Activated T-helper 2 cell treated with anti-CD3 and anti-CD28 coated beads, Interferon-gamma antibody, Interleukin-2, Interleukin-4, amounts not matched to agents 10 μg/mL and 5 μg/mL and 100 μg/mL, durations not matched to agents 14 hours and 24 hours and 36 hours (primary cell): ENCODE results near the gene POLR1B. TPM values are rescaled to one million over a fixed set of nuclear protein-coding genes. Genes with fewer than 3 reads are reported as not detected.
A peak's percentile ranks its signal among the peaks of the same experiment; 100 is the strongest.
"Not testable (repeated sequence)": the region's sequence is repeated elsewhere in the genome, so short reads cannot be mapped to it uniquely, and the experiment has no call there.

Experiments
- DNase-seq: peaks from one replicate; pipeline ENCODE4 v3.0.0; 2021; ENCODE audit warnings: low spot score
- H3K27ac Mint-ChIP-seq: one replicate; pipeline ENCODE4 v1.8.0; 2021; ENCODE audit warnings: mixed read lengths
- H3K27me3 Mint-ChIP-seq: one replicate; pipeline ENCODE4 v1.8.0; 2021; ENCODE audit warnings: low read depth, mixed read lengths
- H3K36me3 Mint-ChIP-seq: one replicate; pipeline ENCODE4 v1.8.0; 2021; ENCODE audit warnings: low read depth, mixed read lengths
- H3K4me1 Mint-ChIP-seq: one replicate; pipeline ENCODE4 v1.8.0; 2021; ENCODE audit warnings: low read depth, mixed read lengths
- H3K4me3 Mint-ChIP-seq: one replicate; pipeline ENCODE4 v1.8.0; 2021; ENCODE audit warnings: low read depth, mild to moderate bottlenecking, moderate library complexity, mixed read lengths
- H3K9me3 Mint-ChIP-seq: one replicate; pipeline ENCODE4 v1.8.0; 2021; ENCODE audit warnings: mixed read lengths
- intact Hi-C: fragments of 100-400 bp; cut with micrococcal nuclease; formaldehyde crosslinking; loops from one replicate; pipeline ENCODE4 v1.15.1; 2023
- total RNA-seq: library from RNA; stranded (reverse); gene quantifications from 2 replicates; pipeline ENCODE4 v1.2.3, GENCODE V29; 2022

POLR1B gene
- total RNA-seq = 58.0 and 68.2 TPM in 2 replicates

GRCh38 chr2:112542123-112542983, at the start of gene POLR1B:
Gene POLR1B (plus strand): TSS chr2:112542465. CDS start chr2:112542495, 30 bp downstream.
- Mint-ChIP-seq H3K27me3 (no peaks in the 10 kb centered on the region), H3K36me3 (peaks cover 16% of the 10 kb centered on the region), H3K27ac (no peak within 1 kb of the TSS), H3K4me1 (peaks cover 12% of the 10 kb centered on the region), H3K4me3 (no peak within 1 kb of the TSS), H3K9me3 (no peaks in the 10 kb centered on the region)
- peak; percentile 78 for DNase-seq
- intact Hi-C loops = loop anchor here (1.0 to 5.0 kb wide), 3 partner anchors 42 to 285 kb away; partner anchors contain the start of genes CHCHD5 and ZC3H8

- Mint-ChIP-seq H3K4me3 (no peak overlapping the region), H3K4me1 (peaks cover 3% of the 10 kb centered on the region), H3K27me3 (no peaks in the 10 kb centered on the region), H3K27ac (no peak overlapping the region), H3K9me3 (no peaks in the 10 kb centered on the region), H3K36me3 (peaks cover 11% of the 10 kb centered on the region)
- intact Hi-C loops = no loop called here
- no peak for DNase-seq
Measured at GRCh38 chr2:112493048-112493447, 49.2 kb upstream of the POLR1B start.

GRCh38 chr2:112493858-112494648, 48.2 kb upstream of the POLR1B start:
- Mint-ChIP-seq H3K36me3 (peaks cover 10% of the 10 kb centered on the region), H3K27ac (no peak overlapping the region), H3K4me1 (peaks cover 3% of the 10 kb centered on the region), H3K9me3 (no peaks in the 10 kb centered on the region), H3K27me3 (no peaks in the 10 kb centered on the region), H3K4me3 (no peak overlapping the region)
- no peak for DNase-seq
- intact Hi-C loops = no loop called here

GRCh38 chr2:112494828-112495227, 47.4 kb upstream of the POLR1B start:
- H3K9me3 Mint-ChIP-seq = no peaks in the 10 kb centered on the region
- DNase-seq = no peak
- intact Hi-C loops = no loop called here
- H3K27ac Mint-ChIP-seq = no peak overlapping the region
- H3K36me3 Mint-ChIP-seq = peaks cover 7% of the 10 kb centered on the region
- no peak overlapping the region for H3K4me3 Mint-ChIP-seq
- peaks cover under 1% of the 10 kb centered on the region for H3K4me1 Mint-ChIP-seq
- H3K27me3 Mint-ChIP-seq = no peaks in the 10 kb centered on the region

- H3K27me3 Mint-ChIP-seq, DNase-seq, H3K4me1 Mint-ChIP-seq, H3K9me3 Mint-ChIP-seq, intact Hi-C loops, H3K36me3 Mint-ChIP-seq, H3K4me3 Mint-ChIP-seq, H3K27ac Mint-ChIP-seq: not testable (repeated sequence)
Measured at GRCh38 chr2:112495878-112496277, 46.4 kb upstream of the POLR1B start.

GRCh38 chr2:112500850-112501484, 41.3 kb upstream of the POLR1B start:
- Mint-ChIP-seq H3K36me3 (peaks cover 18% of the 10 kb centered on the region), H3K27ac (peak overlapping the region; percentile 17)
- intact Hi-C loops, H3K27me3 Mint-ChIP-seq, H3K9me3 Mint-ChIP-seq, H3K4me1 Mint-ChIP-seq, H3K4me3 Mint-ChIP-seq: not testable (repeated sequence)
- DNase-seq = peak; percentile 26

- H3K4me1 Mint-ChIP-seq, intact Hi-C loops, H3K9me3 Mint-ChIP-seq, H3K4me3 Mint-ChIP-seq, DNase-seq, H3K27me3 Mint-ChIP-seq, H3K27ac Mint-ChIP-seq: not testable (repeated sequence)
- peaks cover 19% of the 10 kb centered on the region for H3K36me3 Mint-ChIP-seq
Measured at GRCh38 chr2:112509239-112509998, 32.8 kb upstream of the POLR1B start.

GRCh38 chr2:112516801-112517200, 25.5 kb upstream of the POLR1B start:
- intact Hi-C loops = no loop called here
- Mint-ChIP-seq H3K27me3 (no peaks in the 10 kb centered on the region), H3K27ac (no peak overlapping the region), H3K4me3 (no peak overlapping the region), H3K36me3 (peaks cover 56% of the 10 kb centered on the region), H3K9me3 (peaks cover 11% of the 10 kb centered on the region), H3K4me1 (no peaks in the 10 kb centered on the region)
- no peak for DNase-seq

- Mint-ChIP-seq H3K4me3 (no peak overlapping the region), H3K9me3 (peaks cover 11% of the 10 kb centered on the region), H3K27me3 (no peaks in the 10 kb centered on the region), H3K36me3 (peaks cover 69% of the 10 kb centered on the region), H3K27ac (no peak overlapping the region), H3K4me1 (no peaks in the 10 kb centered on the region)
- intact Hi-C loops = no loop called here
- no peak for DNase-seq
Measured at GRCh38 chr2:112518807-112519206, 23.5 kb upstream of the POLR1B start.

- no peak overlapping the region for H3K27ac Mint-ChIP-seq
- H3K4me3 Mint-ChIP-seq = no peak overlapping the region
- peaks cover 70% of the 10 kb centered on the region for H3K36me3 Mint-ChIP-seq
- no peak for DNase-seq
- H3K4me1 Mint-ChIP-seq = no peaks in the 10 kb centered on the region
- H3K27me3 Mint-ChIP-seq = no peaks in the 10 kb centered on the region
- intact Hi-C loops = no loop called here
- peaks cover 9% of the 10 kb centered on the region for H3K9me3 Mint-ChIP-seq
Measured at GRCh38 chr2:112519506-112519905, 22.8 kb upstream of the POLR1B start.

GRCh38 chr2:112520234-112520783, 22.0 kb upstream of the POLR1B start:
- DNase-seq = no peak
- Mint-ChIP-seq H3K27ac (no peak overlapping the region), H3K4me3 (no peak overlapping the region), H3K27me3 (no peaks in the 10 kb centered on the region), H3K4me1 (no peaks in the 10 kb centered on the region), H3K9me3 (peaks cover under 1% of the 10 kb centered on the region), H3K36me3 (peaks cover 70% of the 10 kb centered on the region)
- intact Hi-C loops = no loop called here

- H3K4me3 Mint-ChIP-seq = no peak overlapping the region
- intact Hi-C loops = no loop called here
- no peaks in the 10 kb centered on the region for H3K4me1 Mint-ChIP-seq
- no peak for DNase-seq
- H3K36me3 Mint-ChIP-seq = peaks cover 82% of the 10 kb centered on the region
- no peaks in the 10 kb centered on the region for H3K9me3 Mint-ChIP-seq
- H3K27me3 Mint-ChIP-seq = no peaks in the 10 kb centered on the region
- H3K27ac Mint-ChIP-seq = no peak overlapping the region
Measured at GRCh38 chr2:112523291-112523777, 18.9 kb upstream of the POLR1B start.
